Activated naive CD4-positive, alpha-beta T cell treated with anti-CD3 and anti-CD28 coated beads, Interleukin-2, amount 50 U/mL, for 72 hours (primary cell): ENCODE results near the gene ATP8A1. TPM values are rescaled to one million over a fixed set of nuclear protein-coding genes. Genes with fewer than 3 reads are reported as not detected.

Experiments used
- ATAC-seq, 2 donors: fragments of 150-1000 bp; cut with Tn5 transposase; 2 replicates each; pipeline ENCODE4 v1.10.0; 2021; ENCODE audit warnings: mild to moderate bottlenecking in 2 of 2, moderate library complexity in 2 of 2
- DNase-seq, 2 donors: peaks; one replicate each; pipeline ENCODE4 v3.0.0; 2021 to 2022; ENCODE audit warnings: low spot score in 2 of 2
- H3K27ac Mint-ChIP-seq, 2 donors: one replicate each; pipeline ENCODE4 v1.8.0; 2022; ENCODE audit warnings: mild to moderate bottlenecking in 2 of 2, mixed read lengths in 2 of 2
- H3K36me3 Mint-ChIP-seq, 2 donors: one replicate each; pipeline ENCODE4 v1.8.0; 2022; ENCODE audit warnings: mixed read lengths in 2 of 2
- H3K9me3 Mint-ChIP-seq, 2 donors: one replicate each; pipeline ENCODE4 v1.8.0; 2022; ENCODE audit warnings: mixed read lengths in 2 of 2
- total RNA-seq, 2 donors: library from RNA; stranded (reverse); gene quantifications; one replicate each; pipeline ENCODE4 v1.2.3, GENCODE V29; 2022

The ATP8A1 gene
- total RNA-seq, 2 donors from 2014 or later = 36.6 to 45.7 TPM

- Mint-ChIP-seq H3K27ac (no peak overlapping the region), H3K9me3 (no peaks in the 10 kb centered on the region), H3K36me3 (peaks cover 19 to 36% of the 10 kb centered on the region in 2 donors)
- ATAC-seq = no peak
- no peak for DNase-seq
Observed at GRCh38 chr4:42615131-42615763, 41.7 kb downstream of the ATP8A1 start.

GRCh38 chr4:42612898-42613297, 44.0 kb downstream of the ATP8A1 start:
- peaks cover 21 to 38% of the 10 kb centered on the region in 2 donors for H3K36me3 Mint-ChIP-seq
- no peak overlapping the region for H3K27ac Mint-ChIP-seq
- H3K9me3 Mint-ChIP-seq = no peaks in the 10 kb centered on the region
- no peak for ATAC-seq
- DNase-seq = no peak

GRCh38 chr4:42610941-42611340, 46.0 kb downstream of the ATP8A1 start:
- no peak for DNase-seq
- no peak for ATAC-seq
- no peak overlapping the region for H3K27ac Mint-ChIP-seq
- no peaks in the 10 kb centered on the region for H3K9me3 Mint-ChIP-seq
- peaks cover 20 to 32% of the 10 kb centered on the region in 2 donors for H3K36me3 Mint-ChIP-seq

GRCh38 chr4:42609051-42609450, 47.9 kb downstream of the ATP8A1 start:
- DNase-seq = no peak
- H3K36me3 Mint-ChIP-seq = peaks cover 20 to 28% of the 10 kb centered on the region in 2 donors
- no peaks in the 10 kb centered on the region for H3K9me3 Mint-ChIP-seq
- peak in 1 of 2 donors; percentile 39 for ATAC-seq
- no peak overlapping the region for H3K27ac Mint-ChIP-seq

- peak; percentile 19 to 22 for ATAC-seq
- no peaks in the 10 kb centered on the region for H3K9me3 Mint-ChIP-seq
- H3K27ac Mint-ChIP-seq = no peak overlapping the region
- no peak for DNase-seq
- peaks cover 20 to 28% of the 10 kb centered on the region in 2 donors for H3K36me3 Mint-ChIP-seq
Observed at GRCh38 chr4:42608551-42608950, 48.4 kb downstream of the ATP8A1 start.

GRCh38 chr4:42607011-42607726, 49.7 kb downstream of the ATP8A1 start:
- peaks cover 20 to 28% of the 10 kb centered on the region in 2 donors for H3K36me3 Mint-ChIP-seq
- H3K27ac Mint-ChIP-seq = no peak overlapping the region
- ATAC-seq (peak in 1 of 2 donors; percentile 65), DNase-seq (no peak)
- H3K9me3 Mint-ChIP-seq = no peaks in the 10 kb centered on the region

GRCh38 chr4:42605264-42605663, 51.6 kb downstream of the ATP8A1 start:
- H3K9me3 Mint-ChIP-seq = no peaks in the 10 kb centered on the region
- peaks cover 14 to 20% of the 10 kb centered on the region in 2 donors for H3K36me3 Mint-ChIP-seq
- H3K27ac Mint-ChIP-seq = no peak overlapping the region

GRCh38 chr4:42603862-42604261, 53.0 kb downstream of the ATP8A1 start:
- ATAC-seq (no peak), DNase-seq (no peak)
- Mint-ChIP-seq H3K9me3 (no peaks in the 10 kb centered on the region), H3K36me3 (peaks cover 7 to 8% of the 10 kb centered on the region in 2 donors), H3K27ac (peak overlapping the region in 1 of 2 donors; percentile 2)

More at GRCh38 chr4:42605264-42605663, 51.6 kb downstream of the ATP8A1 start:
- no peak for ATAC-seq
- no peak for DNase-seq

- Mint-ChIP-seq H3K9me3 (no peaks in the 10 kb centered on the region), H3K36me3 (peaks cover 3 to 9% of the 10 kb centered on the region in 2 donors), H3K27ac (no peak overlapping the region)
- no peak for ATAC-seq
- no peak for DNase-seq
Observed at GRCh38 chr4:42600578-42600977, 56.3 kb downstream of the ATP8A1 start.

- no peak for ATAC-seq
- Mint-ChIP-seq H3K9me3 (no peaks in the 10 kb centered on the region), H3K36me3 (peaks cover 0 to 6% of the 10 kb centered on the region in 2 donors)
Observed at GRCh38 chr4:42596918-42597317, 60.0 kb downstream of the ATP8A1 start.

GRCh38 chr4:42594888-42595287, 62.0 kb downstream of the ATP8A1 start:
- no peak overlapping the region for H3K27ac Mint-ChIP-seq
- DNase-seq (no peak), ATAC-seq (no peak)
- no peaks in the 10 kb centered on the region for H3K9me3 Mint-ChIP-seq
- peaks cover 4 to 6% of the 10 kb centered on the region in 2 donors for H3K36me3 Mint-ChIP-seq

More at GRCh38 chr4:42596918-42597317, 60.0 kb downstream of the ATP8A1 start:
- DNase-seq = no peak
- no peak overlapping the region for H3K27ac Mint-ChIP-seq

- Mint-ChIP-seq H3K9me3 (no peaks in the 10 kb centered on the region), H3K27ac (no peak overlapping the region), H3K36me3 (peaks cover 0 to 9% of the 10 kb centered on the region in 2 donors)
- no peak for ATAC-seq
- no peak for DNase-seq
Observed at GRCh38 chr4:42588909-42589308, 68.0 kb downstream of the ATP8A1 start.

- Mint-ChIP-seq H3K36me3 (peaks cover 0 to 9% of the 10 kb centered on the region in 2 donors), H3K9me3 (no peaks in the 10 kb centered on the region), H3K27ac (no peak overlapping the region)
- no peak for DNase-seq
- no peak for ATAC-seq
Observed at GRCh38 chr4:42586775-42587174, 70.1 kb downstream of the ATP8A1 start.

- Mint-ChIP-seq H3K36me3 (peaks cover 10% of the 10 kb centered on the region in 2 donors), H3K27ac (no peak overlapping the region), H3K9me3 (no peaks in the 10 kb centered on the region)
- DNase-seq (no peak), ATAC-seq (peak; percentile 70 to 96)
Observed at GRCh38 chr4:42579903-42580302, 77.0 kb downstream of the ATP8A1 start.

- ATAC-seq = no peak
- DNase-seq = no peak
- Mint-ChIP-seq H3K36me3 (peaks cover 5 to 10% of the 10 kb centered on the region in 2 donors), H3K9me3 (no peaks in the 10 kb centered on the region), H3K27ac (no peak overlapping the region)
Observed at GRCh38 chr4:42578187-42578586, 78.7 kb downstream of the ATP8A1 start.

GRCh38 chr4:42574870-42575430, 82.0 kb downstream of the ATP8A1 start:
- ATAC-seq (no peak), DNase-seq (no peak)
- H3K9me3 Mint-ChIP-seq = no peaks in the 10 kb centered on the region
- H3K36me3 Mint-ChIP-seq = peaks cover 5 to 10% of the 10 kb centered on the region in 2 donors
- H3K27ac Mint-ChIP-seq = no peak overlapping the region

GRCh38 chr4:42573249-42573648, 83.7 kb downstream of the ATP8A1 start:
- DNase-seq (no peak), ATAC-seq (no peak)
- Mint-ChIP-seq H3K36me3 (peaks cover 4 to 10% of the 10 kb centered on the region in 2 donors), H3K27ac (no peak overlapping the region), H3K9me3 (no peaks in the 10 kb centered on the region)
